ENCODE data around the gene CTNND2.

CTNND2 gene

DNA sequence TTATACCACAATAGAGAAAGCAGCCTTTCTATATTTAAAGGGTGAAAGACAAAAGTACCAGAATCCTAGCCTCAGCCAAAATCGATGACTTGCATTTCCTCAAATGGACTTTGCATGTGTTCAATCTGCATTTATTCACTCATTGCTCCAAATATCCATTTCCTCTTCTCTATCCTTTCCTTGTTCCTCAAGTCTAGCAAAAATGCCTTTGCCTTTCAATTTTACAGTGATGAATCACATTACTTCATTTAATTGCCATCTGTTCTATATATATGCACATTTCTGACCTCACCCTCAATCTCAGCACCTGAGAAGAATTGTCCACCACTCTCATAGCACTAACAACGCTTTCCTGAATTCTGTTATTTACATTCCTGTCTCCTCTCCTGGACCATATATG lies 329.5 kb downstream of the CTNND2 start:
- no peak for DNase-seq

DNA sequence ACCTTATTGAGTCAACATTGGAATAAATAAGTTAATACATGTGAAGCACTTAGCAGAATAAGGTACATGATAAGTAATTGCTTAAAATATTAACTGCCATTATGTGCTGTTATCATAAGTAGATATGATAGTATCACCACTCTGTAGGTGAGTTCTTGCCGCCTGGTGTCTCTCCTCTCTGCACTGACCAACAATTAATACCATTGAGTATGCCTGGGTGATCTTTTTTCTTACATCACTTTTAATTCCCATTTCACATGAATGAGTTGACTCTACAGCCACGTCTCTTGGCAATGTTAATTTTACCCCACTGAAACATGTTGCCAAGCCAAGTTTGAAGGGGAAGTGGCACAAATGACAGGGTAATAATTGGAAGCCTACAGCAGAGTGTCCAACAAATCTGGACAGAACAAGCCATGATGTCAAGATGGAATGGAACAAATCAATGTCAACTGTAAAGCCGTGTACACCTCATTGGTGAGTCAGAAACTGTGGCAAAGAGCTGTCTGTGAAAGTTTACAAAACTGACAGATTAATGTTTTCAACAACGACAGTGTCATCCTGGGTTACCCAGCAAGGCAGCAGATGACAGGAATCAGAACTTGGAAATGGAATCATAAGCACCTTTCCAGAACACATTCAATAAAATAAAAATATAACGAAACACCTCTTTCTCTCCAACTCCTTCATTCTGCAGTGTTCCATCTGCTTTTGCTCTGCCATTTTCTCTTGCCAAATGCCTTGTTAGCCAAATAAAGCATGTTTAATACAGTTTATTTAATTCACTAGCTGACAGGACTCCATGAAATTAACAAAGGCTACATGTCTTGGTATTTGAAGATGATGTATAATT lies 330.9 kb downstream of the CTNND2 start:
- DNase-seq = no peak

DNA sequence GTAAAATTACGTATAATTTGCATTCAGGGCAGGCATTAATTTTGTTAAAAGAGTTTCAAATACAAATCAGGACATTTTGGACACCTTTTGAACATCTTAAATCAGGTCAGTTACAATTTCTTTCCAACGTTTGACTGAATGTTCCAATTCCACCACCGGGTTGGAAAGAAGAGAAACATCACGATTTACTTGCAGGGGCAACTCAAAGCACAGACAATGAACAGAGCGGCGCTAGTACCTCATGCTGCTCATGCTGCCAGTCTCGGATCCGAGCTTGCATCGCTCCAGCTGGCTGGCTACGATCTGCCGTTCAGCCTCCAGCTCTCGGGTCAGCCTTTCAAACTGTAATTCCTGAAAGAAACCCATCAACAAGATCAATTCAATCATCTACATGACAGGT lies 339.5 kb downstream of the CTNND2 start:
- DNase-seq = no peak

DNA sequence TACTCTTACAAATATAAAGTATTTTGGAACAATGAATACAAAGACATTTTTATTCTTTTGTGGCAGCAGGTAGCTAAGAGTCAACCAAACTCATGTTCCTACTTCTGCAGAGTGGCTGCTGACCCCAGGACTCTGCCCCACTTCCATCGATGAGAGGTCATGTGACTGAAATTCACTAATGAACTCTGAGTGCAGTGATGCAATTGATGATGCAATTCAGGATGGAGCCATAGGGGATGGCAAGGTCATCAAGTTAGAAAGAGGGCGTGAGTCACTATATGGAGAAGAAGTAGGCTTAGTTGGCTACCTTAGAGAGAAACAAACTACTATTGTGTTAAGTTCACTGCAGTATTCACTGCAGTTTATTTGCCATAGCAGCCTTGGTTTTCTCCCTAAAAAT lies 340.4 kb downstream of the CTNND2 start:
- DNase-seq = no peak

DNA sequence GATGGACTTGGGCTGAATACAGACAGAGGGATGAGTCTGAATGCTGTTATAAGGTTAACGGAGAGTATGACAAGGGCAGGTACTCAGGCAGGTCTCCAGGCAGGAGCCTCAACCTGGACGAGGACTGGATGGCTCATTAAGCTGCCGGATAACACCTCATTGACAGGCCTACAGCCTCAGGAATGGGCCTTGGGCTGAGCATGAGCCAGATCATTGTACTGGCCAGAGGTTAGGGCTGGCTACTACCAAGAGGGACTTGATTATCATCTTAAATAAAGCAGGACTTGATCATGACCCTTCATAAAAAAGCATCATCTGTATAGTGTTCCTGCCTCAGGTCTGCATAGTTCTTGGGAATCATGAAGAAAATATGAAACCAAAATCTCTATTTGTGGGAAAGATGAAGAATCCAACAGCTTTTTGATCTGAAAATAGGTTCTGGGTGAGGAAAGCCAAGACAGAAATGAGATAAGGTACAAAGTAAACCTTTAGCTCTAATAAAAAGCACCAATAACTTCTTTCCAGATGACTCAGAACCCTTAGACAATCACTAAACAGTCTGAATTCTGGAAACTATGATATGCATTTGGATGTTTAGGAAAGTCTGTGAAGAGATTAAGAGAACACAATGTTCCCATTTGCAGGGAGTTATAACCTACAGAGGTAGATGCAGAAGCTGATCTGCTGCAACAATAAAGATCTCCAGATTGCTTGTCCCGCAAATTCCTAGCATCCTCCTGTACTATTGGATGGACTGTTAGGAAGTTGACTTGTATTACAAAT lies 343.1 kb downstream of the CTNND2 start:
- DNase-seq = no peak

DNA sequence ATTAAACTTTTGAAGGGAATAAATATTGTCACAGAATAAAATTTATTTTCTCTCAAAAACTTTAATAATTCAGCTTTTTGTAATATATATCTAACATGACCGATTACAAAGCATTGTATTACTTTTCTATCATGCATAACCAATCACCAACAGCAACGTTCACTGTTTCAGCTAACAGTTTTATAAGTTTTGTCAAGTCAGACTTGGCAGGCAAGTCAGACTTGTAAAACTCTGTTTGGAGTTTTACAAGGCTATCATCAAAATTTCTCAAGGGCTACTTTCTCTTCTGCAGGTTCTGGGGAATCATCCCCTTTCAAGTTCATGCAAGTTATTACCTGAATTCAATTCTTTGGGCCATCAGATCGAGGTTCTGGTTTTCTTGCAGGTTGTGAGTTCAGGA lies 347.2 kb downstream of the CTNND2 start:
- no peak for DNase-seq

DNA sequence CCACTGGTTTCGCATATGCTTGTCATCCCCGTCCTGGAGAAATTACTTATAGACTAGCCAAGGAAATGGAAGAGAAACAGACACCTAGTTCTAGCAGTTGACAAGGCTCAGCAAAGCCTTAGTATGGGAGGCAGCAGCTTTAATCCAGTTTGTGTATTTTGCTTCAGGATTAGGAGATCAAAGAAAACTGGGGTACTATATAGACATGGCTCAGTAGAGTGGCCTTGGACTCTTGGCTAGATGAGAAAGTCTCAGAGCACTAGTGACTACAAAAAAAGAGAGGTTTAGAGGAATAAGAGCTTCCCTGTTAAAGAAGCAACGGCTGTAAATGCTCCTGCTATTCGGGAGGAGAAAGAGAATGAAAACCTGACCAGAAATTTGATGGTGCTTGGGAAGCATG lies 349.1 kb downstream of the CTNND2 start:
- no peak for DNase-seq

DNA sequence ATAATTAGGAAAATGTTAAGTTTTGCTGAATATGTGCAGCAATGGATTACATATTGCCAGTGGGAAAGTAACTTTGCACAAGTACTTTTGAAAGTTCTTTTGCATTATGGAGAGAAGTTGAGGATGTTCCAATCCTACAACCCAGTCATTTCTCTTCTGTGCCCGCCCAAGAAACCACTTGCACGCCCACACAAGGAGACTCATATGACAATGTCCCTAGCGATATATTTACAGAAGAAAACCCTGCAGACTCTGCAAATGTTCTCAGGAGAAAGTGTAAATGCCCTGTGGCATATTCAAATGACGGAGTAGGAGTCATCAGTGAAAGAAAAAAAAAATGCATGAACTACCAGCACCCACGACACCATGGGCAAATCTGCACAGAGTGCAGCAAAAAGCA lies 356.5 kb downstream of the CTNND2 start:
- DNase-seq = no peak

DNA sequence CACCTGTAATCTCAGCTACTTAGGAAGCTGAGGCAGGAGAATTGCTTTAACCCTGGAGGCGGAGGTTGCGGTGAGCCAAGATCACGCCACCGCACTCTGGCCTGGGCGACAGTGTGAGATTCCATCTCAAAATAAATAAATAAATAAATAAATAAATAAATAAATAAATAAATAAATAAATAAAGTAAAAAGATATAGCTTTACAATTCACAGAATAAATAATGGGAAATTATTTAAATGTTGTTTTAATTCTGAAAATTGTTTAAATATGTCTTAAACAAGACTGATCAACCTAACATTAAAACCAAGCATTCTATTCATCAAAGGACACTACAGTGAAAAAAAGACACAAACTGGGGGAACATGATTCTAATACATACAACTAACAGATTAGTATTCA lies 357.1 kb downstream of the CTNND2 start:
- DNase-seq = no peak

DNA sequence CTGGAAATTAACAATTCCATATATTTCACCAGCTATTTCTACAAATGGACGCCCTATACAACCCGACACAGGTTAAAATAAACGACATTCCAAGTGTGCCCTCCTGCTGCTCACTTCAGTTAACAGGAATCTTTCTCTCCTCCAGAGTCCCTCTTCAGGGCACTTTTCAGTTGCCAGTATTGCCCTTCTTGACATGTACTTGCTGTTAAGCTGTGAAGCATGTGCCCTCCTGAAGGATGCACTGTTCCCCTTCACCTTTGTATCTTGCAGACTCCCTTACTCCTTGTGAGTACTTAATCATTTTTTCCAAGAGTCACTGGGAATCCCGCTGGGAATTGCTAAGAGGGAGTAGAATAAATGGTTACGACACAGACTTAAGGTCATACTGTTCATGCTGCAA lies 364.1 kb downstream of the CTNND2 start:
- DNase-seq = no peak

DNA sequence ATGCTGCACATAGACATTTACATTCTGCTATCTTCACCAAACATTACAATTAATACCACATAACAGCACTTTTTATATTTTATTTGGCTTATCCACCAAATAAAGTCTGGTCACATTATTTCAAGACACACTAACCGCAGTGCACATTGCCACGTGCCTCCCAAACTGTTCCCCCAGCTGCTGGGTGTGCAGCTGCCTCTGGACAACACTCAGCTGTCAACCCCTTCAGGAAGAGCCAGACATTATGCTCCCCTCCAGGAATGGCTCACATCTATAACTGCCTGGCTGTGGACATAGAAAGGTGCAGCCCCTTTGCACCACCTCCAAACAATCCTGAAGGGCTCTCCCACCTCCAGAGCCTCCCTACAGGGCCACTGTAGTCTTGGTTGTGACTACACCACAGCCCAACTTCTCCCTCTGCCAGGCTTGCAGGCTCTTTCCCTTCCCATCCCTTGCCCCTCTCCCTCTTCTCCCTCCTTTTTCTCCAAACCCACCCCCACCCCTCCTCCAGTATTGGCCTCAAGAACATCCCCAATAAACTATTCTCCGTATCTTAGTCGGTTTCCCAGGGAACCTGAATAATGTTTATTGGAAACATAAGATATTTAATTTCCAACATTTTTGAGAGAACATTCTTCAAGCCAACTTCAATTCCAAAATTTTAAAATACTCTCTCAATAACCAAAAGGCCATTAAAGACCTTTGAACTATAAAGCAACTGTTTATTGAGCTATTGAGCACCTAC lies 372.3 kb downstream of the CTNND2 start:
- DNase-seq = no peak

DNA sequence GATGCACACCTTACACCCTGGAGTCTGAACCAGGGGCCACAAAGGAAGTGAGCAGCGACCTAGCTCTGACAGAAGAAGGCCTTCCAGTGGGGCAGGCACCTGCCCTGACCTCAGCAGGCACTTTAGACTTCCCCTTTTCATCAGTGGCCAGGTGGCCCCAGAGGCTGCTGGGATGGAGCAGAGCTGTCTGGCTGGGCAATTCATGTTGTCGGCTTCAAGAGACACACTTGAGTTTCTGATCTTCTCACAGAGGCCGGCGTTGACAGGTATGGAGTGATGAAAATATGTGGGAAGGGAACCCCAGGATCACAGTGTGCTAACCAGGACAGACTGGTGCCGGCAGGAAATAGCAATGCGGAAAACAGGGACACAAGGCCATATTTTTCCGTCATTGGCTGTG lies 375.5 kb downstream of the CTNND2 start:
- no peak for DNase-seq

DNA sequence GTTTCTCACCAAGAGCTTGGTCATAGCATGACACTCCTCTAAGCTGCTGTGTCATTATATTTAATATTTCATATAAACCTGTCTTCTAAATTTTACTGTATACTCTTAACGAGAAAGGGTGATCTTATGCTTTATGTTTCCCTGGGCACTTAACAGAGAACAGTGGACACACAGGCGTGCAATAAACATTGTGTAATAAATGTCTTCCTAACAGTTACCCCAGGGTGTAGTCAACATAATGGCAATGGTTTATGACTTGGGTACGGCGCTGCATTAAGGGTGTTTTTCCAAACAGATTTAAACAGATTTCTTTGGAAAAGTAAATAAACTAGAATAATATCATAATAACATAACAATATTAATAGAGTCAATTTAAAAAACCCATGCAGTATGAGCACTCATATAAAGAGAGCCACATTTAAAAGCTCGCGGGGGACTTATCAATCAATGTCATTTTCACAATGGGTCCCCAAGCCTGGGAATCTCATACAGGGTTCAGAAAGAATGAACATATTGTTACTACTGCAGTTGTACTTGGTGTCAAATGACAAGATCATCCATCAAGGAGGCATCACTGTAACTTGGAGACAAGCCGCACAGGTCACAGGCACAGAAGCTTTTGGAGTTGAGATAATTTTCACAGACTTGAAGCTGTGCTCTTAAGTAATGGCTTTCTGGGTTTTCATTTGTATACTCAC lies 376.4 kb downstream of the CTNND2 start:
- no peak for DNase-seq

DNA sequence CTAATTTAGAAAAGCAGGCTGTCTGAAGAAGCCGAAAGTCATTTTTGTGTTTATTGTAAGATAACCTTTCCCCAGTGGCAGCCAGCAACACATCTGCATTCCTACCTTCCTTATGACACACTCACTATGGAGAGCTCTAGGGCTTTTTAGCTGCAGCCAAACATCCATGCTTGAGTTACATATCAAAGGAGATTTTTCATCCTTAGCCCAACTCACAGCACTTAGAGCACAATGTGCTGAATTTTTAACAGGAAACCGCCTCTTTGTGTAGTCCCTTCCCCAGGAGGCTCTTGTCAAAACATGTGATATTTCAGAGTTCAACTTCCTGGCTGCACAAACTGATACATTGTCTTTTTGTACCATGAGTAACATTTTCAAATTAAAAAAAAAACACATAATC lies 379.2 kb downstream of the CTNND2 start:
- no peak for DNase-seq

DNA sequence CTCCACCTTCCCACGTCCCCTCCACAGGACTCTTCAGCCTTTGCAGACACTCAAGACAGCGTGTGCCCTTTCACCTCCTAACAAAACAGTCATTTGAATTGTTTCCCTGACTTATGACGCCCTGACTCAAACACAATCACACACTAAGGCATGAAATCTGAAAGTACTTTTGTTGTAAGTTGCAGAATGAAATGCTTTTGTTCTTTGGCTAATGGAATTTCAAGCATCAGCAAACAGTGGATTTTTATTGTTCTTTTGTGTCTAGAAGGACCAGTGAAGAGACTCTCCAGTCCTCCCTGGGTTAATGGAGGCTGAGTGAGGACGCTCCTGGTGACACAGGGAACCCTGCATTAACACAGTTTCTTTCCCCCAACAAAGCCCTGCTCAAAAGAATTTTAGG lies 380.1 kb downstream of the CTNND2 start:
- no peak for DNase-seq

DNA sequence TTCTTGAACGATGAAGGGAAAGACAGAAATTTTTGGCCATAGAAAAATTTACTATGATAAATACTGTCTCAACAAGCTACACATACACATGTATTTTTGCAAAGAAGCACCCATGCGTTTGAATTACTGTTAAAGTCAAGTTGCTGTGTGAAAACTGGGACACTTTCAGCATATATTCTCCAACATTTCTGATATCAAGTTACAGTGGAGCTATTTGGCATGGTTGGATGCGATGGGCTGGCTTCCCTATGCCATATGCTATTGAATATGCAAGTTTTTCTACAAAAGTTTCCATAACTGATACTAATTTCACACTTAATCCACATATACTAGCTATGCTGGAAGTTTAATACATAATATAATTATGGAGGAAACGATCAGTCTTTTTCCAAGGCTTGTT lies 381.4 kb downstream of the CTNND2 start:
- DNase-seq = no peak

DNA sequence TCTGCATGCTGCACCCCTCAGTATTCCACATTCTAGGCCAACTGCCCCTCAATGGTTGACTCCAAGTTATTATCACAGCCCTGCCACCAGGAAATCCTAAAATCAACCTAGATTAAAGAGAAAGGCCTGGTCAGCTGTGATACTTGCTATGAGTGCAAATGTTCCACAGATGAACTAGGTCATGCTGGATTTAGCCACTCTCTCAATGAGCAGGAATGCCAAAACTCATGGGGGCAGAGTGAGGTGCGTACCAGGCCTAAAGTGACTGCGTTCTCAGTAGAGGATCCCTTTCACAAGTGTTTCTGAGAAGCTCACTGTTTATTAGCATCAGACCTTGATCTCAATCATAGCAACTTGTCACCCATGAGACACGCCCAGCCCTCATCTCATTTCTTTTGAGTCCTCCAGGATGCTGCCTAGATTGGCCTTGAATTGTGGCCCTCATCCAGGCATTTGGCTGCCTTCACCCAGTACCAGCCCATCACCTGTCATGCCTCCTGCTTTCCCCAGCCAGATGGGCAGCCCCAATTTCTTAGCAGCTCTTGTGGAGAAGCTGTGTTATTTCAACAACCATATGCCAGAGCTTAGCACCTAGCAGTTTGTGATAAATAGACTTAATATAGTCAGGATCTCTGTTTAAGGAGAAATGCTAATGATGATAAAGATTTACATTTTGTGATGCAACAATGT lies 383.9 kb downstream of the CTNND2 start:
- no peak for DNase-seq

DNA sequence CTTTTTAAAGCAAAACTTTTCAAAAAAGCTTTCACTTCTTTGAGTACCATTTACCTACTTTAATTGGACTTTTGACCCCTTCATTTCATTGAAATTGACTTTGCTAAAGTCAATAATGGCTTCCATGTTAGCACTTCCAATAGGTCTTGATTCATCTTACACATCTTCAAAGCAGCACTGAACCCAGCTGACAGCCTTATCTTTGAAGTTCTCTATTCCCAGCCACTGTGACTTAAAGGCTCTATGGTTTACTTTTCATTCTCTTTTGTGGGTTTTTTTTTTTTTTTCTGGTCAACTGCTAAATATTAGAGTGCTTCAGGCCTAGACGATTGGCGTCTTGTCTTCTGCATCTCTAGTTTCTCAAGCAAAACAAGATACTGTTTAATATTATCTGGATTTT lies 385.0 kb downstream of the CTNND2 start:
- DNase-seq = no peak

DNA sequence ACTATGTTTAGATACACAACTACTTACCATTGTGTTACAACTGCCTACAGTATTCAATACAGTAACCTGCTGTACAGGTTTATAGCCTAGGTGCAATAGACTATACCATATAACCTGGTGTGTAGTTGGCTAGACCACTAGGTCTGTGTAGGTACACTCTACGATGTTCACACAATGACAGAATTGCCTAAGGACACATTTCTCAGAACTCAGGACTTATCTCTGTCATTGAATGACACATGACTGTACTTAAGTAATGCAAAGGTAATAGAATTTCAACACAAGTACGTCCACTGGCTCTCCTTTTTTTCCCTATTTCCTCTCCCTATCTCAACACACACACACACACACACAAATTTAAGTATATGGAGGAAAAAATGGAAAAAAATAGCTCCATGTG lies 385.6 kb downstream of the CTNND2 start:
- DNase-seq = no peak

DNA sequence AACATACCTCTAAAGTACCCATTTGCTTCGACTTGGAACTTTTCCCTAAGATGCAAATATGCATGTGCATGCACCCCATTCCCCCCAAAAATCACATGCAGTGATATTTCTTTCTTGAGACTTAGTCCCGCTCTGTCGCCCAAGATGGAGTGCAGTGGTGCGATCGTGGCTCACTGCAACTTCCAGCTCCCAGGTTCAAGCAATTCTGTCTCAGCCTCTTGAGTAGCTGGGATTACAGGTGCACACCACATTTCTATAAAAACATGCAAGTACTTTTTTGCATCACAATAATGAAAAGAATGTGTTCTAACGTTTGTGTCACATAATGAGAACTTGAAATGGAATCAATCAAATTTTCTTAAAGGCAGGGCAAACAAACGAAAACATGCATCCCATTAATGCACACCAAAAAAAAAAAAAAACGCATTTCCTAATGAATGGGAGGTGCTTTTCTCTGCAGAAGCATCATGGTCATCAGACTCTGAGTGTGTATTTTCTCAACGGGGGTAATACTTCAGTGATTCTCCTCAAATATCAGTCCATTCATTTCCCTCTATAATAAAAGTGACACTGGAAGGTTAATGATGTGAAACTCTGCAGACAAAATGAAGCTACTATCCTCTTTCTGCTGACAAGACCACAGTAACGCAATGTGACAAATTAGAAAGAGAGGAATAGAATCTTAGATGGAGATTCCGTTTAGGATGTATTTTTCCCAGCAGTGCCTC lies 389.4 kb downstream of the CTNND2 start:
- DNase-seq = no peak

DNA sequence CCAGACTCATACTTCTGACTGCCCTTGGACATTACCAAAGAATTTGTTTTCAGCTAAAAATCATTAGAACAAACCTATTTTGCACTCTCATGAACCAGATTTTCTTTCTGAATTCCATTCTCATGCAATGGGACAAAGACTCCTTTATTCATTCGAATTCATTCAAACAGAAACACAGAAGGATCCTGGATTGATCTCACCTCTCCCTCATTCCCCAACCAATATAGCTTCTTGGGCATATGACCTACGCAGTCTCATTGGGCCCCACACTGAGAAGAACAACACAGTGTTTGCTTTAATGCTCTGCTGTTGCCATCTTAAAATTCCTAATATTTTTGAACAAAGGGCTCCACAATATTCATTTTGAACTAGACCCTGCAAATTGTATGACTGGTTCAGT lies 392.4 kb downstream of the CTNND2 start:
- DNase-seq = no peak

DNA sequence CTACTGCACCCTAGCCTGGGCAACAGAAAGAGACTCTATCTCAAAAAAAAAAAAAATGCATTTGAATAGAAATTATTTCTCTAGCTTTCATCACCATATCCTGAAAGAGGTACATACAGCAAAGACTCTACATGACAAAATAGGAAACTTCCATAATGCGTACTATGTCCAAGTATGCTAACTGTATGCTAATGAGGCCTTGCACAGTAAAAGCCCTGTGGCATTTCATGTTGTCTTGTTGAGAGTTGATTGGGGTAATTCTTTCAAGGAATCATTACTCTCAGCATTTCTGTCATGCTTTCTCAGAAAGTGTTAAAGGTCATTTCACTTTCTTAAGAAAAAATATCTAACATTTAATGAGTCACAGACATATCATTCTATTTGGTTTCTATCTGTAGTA lies 393.4 kb downstream of the CTNND2 start:
- DNase-seq = no peak

Measured in kidney glomerular epithelial cell (primary cell).